ENCODE data around the gene AP3B1.

- TF ChIP-seq, protein P1, sequence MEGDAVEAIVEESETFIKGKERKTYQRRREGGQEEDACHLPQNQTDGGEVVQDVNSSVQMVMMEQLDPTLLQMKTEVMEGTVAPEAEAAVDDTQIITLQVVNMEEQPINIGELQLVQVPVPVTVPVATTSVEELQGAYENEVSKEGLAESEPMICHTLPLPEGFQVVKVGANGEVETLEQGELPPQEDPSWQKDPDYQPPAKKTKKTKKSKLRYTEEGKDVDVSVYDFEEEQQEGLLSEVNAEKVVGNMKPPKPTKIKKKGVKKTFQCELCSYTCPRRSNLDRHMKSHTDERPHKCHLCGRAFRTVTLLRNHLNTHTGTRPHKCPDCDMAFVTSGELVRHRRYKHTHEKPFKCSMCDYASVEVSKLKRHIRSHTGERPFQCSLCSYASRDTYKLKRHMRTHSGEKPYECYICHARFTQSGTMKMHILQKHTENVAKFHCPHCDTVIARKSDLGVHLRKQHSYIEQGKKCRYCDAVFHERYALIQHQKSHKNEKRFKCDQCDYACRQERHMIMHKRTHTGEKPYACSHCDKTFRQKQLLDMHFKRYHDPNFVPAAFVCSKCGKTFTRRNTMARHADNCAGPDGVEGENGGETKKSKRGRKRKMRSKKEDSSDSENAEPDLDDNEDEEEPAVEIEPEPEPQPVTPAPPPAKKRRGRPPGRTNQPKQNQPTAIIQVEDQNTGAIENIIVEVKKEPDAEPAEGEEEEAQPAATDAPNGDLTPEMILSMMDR (IDR thresholded peaks at IDR 0.05) = no peak
- TF ChIP-seq POLR2A (IDR thresholded peaks at IDR 0.05) (no peak), POLR2AphosphoS5 (IDR thresholded peaks at IDR 0.05) (no peak)
Observed at GRCh38 chr5:78006449-78006848, 288.0 kb downstream of the AP3B1 start.
